PC-9 (cell line): ENCODE results near the gene HPSE.

Experiments
- EZH2 ChIP-seq: fragments of 200-600 bp; sonication (generic); IDR thresholded peaks from 2 replicates; pipeline ENCODE4 v1.8.0; 2017; ENCODE audit warnings: antibody characterized with exemption, low read depth
- TF ChIP-seq, protein P1 (sequence below): fragments of 200-600 bp; sonication (generic); conservative IDR thresholded peaks from 2 replicates; pipeline ENCODE4 v1.6.1; 2017; ENCODE audit warnings: mixed run types, antibody characterized with exemption, mild to moderate bottlenecking, moderate library complexity

DNA sequence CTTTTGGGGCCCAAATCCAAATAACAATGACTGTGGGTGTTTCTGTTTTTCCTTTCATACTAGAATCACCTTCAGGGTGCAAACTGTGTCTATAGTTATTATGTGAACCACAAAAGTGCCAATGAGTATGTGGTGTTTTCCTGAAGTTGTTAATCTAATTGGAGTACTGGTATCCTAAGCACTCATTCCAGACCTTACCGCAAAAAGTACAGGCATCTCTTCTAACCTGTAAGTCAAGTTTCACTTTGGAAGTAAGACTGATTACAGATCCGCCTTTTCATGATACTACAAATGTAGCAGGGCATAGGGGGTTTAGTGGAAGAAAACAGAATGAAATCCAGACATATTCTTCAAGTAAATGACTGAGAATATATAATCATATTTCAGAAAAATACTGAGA lies 66.2 kb downstream of the HPSE start:
- TF ChIP-seq, protein P1, sequence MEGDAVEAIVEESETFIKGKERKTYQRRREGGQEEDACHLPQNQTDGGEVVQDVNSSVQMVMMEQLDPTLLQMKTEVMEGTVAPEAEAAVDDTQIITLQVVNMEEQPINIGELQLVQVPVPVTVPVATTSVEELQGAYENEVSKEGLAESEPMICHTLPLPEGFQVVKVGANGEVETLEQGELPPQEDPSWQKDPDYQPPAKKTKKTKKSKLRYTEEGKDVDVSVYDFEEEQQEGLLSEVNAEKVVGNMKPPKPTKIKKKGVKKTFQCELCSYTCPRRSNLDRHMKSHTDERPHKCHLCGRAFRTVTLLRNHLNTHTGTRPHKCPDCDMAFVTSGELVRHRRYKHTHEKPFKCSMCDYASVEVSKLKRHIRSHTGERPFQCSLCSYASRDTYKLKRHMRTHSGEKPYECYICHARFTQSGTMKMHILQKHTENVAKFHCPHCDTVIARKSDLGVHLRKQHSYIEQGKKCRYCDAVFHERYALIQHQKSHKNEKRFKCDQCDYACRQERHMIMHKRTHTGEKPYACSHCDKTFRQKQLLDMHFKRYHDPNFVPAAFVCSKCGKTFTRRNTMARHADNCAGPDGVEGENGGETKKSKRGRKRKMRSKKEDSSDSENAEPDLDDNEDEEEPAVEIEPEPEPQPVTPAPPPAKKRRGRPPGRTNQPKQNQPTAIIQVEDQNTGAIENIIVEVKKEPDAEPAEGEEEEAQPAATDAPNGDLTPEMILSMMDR, result no peak
- no peak for TF ChIP-seq EZH2
